ENCODE data around the gene CYB5D1. TPM values are rescaled to one million over a fixed set of nuclear protein-coding genes. Genes with fewer than 3 reads are reported as not detected.

Gene CYB5D1
- polyA plus RNA-seq, 4 donors, result 10.6 to 28.9 (median 24.4) TPM

DNA sequence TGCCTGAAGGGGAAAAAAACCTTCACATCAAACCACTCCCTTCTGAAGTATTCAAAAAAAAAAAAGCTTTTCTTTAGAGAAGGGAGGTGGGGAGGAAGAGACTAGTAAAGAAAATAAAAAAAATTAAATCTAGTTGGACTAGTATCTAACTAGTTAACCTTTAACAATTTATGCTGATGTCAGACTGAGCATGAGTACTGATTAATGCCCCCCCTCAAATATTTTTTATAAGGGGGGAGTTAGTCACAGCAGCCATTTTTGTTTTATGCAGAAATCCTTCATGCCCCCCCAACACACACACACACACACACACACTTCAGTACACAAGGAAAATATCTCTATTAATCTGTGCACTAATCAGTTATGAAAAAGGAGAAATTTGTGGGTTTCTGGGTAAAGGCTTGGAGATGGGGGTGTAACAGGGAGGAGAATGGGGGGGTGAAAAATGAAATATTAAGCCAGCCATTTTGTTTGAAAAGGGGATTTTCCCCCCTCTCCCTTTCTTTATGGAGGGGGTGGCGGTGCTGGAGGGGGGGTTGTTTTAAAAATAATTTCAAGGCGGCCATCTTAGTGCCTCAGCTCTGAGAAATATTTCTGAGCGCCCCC, 26.1 kb downstream of the CYB5D1 start:
- DNase-seq (ENCODE audit: low read depth in 4 of 4, low spot score in 3 of 4), result peak in 2 of 4 donors; percentile 30 to 32

DNA sequence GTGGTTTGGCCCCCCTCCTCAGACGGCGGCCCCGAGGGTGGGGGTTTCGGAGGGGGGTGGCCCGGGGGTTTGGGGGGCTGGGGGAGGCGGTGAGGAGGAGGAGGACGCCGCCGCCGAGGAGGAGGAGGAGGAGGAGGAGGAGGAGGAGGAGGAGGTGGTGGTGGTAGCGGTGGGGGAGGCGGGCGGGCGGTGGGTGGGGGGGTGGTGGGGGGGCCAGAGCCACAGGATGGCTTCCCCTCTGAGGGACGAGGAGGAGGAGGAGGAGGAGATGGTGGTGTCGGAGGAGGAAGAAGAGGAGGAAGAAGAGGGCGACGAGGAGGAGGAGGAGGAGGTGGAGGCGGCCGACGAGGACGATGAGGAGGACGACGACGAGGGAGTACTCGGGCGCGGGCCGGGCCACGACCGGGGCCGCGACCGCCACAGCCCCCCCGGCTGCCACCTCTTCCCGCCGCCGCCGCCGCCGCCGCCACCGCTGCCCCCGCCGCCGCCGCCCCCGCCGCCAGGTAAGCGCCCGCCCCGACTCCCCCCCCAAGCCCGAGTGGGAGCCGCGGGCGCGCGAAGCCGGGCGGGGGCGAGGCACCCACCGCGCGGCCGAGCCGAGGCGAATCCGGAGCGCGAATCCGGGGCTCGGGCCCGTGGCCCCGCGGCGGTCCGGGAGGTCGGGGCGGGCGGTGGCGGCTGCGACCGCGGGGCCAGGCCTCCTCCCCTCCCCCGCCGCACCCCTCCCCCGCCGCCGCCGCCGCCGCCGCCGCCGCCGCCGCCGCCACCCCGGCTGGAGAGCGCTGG, 27.0 kb downstream of the CYB5D1 start:
- DNase-seq (ENCODE audit: low read depth in 4 of 4, low spot score in 3 of 4), result no peak

DNA sequence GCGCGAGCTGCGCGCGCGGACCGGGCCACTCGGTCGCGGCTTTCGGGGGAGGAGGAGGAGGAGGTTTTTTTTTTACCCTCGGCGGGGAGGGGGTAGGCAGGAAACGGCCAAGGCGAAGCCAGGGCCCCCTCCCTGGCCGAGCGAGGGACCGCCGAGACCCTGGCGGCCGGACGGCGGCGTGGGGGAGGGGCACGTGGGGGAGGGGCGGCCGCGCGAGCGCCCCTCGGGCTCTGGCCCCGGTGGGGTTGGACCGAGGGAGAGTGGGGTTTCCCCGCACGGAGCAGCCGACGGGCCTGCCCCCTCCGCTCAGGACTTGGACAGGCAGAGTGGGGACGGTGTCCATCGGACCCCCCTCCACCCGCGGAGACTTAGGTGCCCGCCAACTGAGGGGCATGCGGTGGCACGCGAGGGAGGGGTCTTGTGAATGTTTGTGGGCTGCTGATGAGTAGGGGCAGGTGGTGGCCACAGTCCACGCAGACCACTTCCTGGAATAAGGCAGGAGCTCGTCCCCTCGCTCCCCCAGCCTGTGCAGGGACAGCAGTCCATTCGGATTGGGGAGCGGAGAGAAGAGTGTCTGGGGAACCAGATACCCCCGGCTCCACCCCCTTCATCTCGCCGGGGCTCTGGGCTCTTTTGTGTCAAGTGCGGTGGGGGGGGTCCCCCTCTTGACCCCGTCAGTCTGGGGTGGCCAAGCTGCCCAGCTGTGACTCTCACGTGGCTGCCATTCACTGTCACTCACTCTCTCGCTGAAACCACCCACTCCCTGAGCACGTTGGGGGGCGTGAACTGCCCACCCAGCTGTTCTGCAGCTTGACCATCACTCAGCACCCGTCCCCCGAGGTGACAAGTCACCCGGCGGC, 27.8 kb downstream of the CYB5D1 start:
- peak in 2 of 4 donors; percentile 59 to 64 for DNase-seq (ENCODE audit: low read depth in 4 of 4, low spot score in 3 of 4)

DNA sequence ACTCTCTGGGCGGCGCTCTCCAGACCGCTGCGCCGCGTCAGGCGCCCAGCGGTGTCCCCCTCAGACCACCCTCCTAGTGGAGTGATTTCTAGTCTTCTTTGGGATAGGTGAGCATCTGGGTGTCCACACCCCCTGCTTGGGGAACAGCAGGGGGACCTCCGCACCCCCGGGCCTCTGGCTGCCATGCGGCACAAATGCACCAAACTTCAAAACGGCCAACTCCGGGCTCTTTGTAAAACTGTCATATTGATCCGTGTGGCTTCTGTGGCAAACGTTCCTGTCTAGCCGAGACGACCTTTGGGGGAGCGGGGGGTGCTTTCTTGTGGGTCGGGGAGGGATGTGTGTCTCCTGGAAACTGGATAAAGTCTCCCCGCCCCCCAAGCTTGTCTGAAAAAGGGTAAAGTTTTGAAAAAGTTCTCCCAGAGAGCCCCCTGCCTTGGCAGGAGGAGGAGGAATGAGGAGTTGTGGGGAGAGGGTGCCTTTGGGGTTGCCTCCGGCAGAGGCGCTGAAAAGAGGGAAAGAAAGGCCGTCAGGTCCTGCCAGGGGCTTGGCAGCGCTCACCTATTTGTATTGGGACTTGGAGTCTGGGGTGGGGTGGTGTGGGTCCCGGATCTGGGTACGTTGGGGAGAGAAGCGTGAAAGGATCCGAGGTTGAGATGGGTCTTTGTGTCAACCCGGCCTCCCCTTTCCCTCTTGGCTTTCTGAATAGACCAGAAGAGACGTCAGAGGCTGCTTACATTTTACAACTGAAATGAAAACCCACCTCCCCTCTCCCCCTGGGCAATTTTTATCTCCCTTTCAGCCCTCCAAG, 28.6 kb downstream of the CYB5D1 start:
- DNase-seq (ENCODE audit: low read depth in 4 of 4, low spot score in 3 of 4), result peak in 2 of 4 donors; percentile 29 to 36

DNA sequence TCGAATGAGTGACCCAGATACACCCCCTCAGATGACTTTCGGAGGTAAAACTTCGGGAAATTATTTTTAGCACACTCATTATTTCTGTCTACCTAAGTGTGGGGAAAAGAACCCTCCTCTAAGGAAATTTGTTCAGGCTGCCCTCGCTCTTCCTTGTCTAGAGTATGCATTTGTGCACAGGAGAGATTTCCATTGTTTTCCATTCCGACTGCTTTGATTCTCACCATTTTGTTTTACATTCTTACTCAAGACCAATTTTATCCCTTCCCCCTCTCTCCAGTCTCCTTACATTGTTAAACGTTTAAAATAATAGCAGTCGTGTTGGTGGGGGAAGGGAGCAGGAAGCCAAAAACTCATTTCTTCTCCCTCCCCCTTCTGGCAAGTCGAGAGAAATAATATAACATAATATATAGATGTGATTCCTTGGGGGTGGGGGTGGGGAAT, 29.3 kb downstream of the CYB5D1 start:
- DNase-seq (ENCODE audit: low read depth in 4 of 4, low spot score in 3 of 4), result no peak

DNA sequence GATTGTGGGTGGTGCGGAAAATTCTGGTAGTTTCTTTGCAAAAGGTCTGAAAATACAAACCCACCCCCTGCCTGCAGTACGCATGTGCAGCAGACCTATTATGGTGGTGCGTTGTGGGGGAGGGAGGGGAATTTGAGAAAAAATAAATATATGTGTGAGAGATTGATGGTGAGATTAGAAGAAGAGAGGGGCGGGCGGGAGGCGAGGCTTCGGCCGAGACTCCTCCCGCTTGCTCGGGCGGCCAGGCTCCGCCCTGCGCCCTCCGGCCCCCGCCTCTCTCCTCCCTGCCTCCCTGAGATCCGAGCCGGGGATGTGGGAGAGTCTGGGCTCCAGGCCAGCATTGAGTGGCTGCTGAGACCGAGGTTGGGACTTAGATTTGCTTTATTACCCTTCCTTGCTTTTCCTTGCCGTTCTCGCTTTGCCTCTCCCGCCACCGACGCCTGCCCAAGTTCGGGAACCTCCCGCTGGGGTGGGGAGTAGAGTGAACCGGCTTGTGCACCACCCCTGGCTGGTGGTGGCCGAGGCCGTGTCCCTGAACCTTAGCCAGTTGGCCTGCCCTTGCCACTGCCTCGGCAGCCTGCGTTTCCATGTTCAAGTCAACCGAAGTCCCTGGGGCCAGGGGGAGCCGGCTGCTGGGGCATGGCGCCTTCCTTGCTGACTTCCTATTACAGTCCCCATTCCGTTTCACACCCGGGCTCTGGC, 29.8 kb downstream of the CYB5D1 start:
- peak; percentile 91 to 97 (median 94) for DNase-seq (ENCODE audit: low read depth in 4 of 4, low spot score in 3 of 4)

DNA sequence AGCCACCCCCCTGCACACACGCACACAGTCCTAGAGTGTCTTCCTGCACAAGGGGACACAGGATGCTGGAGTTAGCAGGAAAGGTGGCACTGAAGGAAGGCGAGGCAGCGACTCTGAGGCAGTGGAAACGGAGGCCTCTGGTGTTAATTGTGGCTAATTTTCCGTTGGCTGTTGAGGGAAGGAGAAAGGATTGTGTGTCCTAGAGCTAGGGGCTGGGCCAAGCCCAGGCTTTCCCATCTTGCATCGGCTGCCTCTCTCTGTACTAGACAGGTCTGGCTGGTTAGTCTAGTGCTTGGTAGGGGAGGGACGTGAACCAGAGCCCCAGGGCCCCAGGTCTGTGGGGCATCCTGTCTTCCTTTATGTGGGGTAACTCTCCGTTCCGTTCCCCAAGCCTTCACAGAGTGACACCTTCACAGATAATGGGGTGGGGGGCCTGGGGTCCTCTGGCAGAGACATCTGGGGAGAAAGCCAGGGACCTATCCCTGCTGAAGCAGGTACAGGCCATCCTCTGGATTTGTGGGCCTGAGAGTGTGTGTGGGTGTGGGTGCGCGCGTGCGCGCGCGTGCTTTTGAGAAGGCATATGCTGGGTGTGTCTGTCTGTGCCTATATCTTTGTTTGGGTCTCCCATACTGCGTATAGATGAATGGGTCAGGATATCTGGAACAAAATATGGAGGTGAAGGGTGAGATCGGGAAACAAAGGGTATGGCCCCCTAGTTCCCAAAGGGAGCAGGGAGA, 30.5 kb downstream of the CYB5D1 start, which contains the start of gene CHD3:
CHD3 (plus strand) TSS at position 606 of the 737 bp plus-strand sequence. CDS start 212 bp downstream, outside the sequence.
- DNase-seq (ENCODE audit: low read depth in 4 of 4, low spot score in 3 of 4), result peak in 2 of 4 donors; percentile 21 to 24

DNA sequence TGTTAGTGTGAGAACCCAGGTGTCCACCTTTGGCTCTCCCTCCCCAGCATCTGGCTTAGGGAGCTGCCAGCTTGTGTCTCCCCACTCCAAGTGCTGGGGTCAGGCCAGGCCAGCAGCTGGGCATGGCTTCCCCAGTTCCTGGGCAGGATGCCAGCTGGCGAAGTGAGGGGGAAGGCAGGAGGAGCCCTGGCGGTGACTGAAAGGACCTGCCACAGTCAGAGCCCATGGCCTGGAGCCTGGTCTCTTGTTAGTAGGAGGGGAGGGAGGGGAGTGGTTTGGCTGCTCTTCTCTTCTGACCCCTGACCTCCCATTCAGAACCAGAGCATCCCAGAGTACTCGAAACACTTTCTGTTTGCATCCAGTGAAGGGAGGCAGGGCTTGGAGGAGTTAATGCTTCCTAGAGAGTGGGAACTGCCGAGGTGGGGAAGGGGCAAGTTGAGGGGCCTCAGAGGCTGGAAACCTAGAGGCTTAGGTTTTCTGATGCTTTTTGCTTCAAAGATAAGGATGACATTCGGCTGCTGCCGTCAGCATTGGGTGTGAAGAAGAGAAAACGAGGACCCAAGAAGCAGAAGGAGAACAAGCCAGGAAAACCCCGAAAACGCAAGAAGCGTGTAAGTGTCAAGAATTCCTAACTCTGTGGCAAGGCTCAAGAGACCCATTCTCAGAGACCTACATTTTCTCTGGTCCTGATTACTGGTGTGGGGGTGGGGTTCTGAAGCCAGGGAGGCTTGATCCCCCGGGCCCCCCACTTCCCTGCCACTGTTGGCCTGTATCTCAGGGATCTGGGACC, 31.6 kb downstream of the CYB5D1 start:
- peak in 2 of 4 donors; percentile 77 for DNase-seq (ENCODE audit: low read depth in 4 of 4, low spot score in 3 of 4)

DNA sequence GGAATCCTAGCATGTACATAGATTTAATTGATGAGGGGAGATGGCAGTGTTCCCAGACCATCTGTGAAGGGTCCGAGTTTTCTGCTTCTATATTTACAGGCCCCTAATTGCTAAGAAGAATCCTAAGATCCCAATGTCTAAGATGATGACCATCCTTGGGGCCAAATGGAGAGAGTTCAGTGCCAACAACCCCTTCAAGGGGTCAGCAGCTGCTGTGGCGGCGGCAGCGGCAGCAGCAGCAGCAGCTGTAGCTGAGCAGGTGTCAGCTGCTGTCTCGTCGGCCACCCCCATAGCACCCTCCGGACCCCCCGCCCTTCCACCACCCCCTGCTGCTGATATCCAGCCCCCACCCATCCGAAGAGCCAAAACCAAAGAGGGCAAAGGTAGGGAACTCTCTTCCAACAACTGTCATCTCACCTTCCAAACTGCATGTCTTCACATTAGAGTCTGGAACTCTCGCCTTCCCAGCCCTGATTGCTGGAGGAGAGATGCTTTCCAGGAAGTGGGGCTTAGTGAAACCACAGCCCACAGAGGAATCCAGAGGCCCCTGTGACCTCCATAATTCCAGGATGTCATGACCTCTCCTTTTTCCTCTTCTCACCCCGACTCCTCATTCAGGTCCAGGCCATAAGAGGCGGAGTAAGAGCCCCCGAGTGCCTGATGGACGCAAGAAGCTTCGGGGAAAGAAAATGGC, 35.5 kb downstream of the CYB5D1 start:
- no peak for DNase-seq (ENCODE audit: low read depth in 4 of 4, low spot score in 3 of 4)

DNA sequence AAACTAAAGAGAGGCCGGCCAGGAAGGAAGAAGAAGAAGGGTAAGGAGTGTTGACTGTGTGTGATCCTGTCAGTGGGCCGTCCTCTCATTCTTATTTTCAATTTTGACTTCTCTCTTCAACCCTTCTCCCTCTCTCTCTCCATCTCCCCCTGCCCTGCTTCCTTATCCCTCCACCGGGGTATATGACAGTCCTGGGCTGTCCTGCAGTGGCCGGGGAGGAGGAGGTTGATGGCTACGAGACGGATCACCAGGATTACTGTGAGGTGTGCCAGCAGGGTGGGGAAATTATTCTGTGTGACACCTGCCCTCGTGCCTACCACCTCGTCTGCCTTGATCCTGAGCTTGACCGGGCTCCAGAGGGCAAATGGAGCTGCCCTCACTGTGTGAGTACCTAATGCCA, 36.4 kb downstream of the CYB5D1 start:
- DNase-seq (ENCODE audit: low read depth in 4 of 4, low spot score in 3 of 4), result no peak

DNA sequence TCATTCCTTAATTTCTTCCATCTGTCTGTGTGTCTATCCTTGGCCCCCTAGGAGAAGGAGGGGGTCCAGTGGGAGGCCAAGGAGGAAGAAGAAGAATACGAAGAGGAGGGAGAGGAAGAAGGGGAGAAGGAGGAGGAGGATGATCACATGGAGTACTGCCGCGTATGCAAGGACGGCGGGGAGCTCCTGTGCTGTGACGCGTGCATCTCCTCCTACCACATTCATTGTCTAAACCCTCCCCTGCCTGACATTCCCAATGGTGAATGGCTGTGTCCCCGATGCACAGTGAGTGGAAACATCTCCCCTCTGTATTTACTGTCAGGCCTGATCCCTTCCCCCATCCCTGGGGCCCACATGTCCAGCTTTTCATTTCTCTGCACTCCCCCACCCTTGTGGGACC, 37.1 kb downstream of the CYB5D1 start:
- DNase-seq (ENCODE audit: low read depth in 4 of 4, low spot score in 3 of 4), result no peak

DNA sequence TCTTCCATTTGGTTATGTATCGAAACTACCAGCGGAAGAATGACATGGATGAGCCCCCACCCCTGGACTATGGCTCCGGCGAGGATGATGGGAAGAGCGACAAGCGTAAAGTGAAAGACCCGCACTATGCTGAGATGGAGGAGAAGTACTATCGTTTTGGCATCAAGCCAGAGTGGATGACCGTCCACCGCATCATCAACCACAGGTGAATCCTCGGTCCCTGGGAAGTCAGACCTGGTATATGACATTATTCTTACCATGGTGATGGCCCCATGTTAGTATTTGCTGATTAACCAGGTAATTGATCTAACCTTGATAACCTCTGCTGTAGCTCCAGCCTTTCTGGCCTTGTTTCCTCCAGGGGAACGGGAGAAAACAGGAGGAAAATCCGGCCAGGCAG, 39.3 kb downstream of the CYB5D1 start:
- DNase-seq (ENCODE audit: low read depth in 4 of 4, low spot score in 3 of 4), result no peak

DNA sequence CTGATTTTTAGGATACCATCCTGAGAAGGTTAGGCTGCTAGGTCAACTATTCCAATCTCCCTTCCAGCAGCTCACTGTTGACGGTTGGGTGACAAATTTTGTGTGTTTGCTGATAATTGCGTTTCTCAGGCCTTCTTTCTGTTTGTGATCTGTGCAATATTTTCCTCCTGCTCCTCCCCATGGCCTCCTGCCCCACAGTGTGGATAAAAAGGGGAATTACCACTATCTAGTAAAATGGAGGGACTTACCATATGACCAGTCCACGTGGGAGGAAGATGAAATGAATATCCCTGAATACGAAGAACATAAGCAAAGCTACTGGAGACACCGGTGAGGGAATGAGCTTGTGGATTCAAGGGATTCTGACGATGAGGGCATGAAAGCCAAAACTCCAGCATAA, 40.0 kb downstream of the CYB5D1 start:
- no peak for DNase-seq (ENCODE audit: low read depth in 4 of 4, low spot score in 3 of 4)

DNA sequence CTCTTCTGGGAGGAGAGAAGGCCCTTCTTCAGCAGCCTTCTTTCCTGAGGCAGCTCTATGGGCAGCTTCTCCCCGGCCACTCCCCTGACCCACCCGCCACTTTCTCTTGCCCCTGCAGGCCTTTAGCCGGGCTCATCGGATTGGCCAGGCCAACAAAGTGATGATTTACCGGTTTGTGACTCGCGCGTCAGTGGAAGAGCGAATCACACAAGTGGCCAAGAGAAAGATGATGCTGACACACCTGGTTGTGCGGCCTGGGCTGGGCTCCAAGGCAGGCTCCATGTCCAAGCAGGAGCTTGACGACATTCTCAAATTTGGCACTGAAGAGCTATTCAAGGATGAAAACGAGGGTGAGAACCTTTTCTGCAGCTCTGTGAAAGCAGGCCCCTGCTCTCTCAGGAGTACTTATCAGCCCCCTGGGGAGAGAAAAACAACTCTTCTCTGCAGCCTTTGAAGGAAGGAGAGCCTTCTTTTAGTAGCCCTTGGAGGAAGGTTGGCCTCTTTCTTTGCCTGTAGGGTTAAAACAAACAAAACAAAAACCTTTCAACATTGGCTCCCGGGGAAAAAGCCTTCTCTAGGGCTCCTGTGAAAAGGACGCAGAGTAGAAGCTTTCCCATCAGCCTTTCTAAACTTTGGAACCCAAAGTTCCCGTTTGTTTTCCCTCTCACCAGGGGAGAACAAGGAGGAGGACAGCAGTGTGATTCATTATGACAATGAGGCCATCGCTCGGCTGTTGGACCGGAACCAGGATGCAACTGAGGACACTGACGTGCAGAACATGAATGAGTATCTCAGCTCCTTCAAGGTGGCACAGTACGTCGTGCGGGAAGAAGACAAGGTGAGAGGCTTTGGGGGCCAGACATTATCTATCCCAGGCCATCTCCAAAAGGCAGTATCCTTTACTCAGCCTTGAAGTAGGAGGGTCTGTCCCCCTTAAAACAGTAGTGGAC, 45.6 kb downstream of the CYB5D1 start:
- DNase-seq (ENCODE audit: low read depth in 4 of 4, low spot score in 3 of 4), result no peak

DNA sequence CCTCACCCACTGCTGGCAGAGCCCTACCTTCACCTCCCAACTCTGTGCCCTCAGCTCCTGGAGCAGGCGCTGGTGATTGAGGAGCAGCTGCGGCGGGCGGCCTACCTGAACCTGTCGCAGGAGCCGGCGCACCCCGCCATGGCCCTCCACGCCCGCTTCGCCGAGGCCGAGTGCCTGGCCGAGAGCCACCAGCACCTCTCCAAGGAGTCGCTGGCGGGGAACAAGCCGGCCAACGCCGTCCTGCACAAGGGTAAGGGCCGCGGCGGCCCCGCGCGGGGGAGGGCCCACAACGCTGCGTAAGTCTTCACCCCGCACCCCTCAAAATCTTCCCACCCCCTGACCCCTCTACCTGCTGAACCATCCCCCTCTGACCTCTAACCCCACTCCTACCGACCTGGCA, 51.3 kb downstream of the CYB5D1 start:
- DNase-seq (ENCODE audit: low read depth in 4 of 4, low spot score in 3 of 4), result no peak

DNA sequence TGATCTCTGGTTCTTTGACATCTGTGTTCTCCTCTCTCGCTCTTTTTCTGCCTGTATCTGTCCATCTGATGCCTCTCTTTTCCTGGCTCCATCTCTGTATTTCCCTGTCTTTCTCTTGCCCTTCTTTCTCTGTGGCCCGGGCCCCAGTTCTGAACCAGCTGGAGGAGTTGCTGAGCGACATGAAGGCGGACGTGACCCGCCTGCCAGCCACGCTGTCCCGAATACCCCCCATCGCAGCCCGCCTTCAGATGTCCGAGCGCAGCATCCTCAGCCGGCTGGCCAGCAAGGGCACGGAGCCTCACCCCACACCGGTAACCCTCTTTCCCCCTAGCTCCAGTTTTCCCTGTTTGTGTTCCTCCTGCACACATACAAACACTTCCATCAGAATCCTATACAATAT, 52.5 kb downstream of the CYB5D1 start:
- no peak for DNase-seq (ENCODE audit: low read depth in 4 of 4, low spot score in 3 of 4)
